Natural killer cell (primary cell): Measurements from ENCODE around the gene ZNF341. TPM values are rescaled to one million over a fixed set of nuclear protein-coding genes. Genes with fewer than 3 reads are reported as not detected.

Experiments used
- ATAC-seq, 3 donors: fragments of 150-1000 bp in 2 of 3; fragments of 200-7000 bp in 1 of 3; cut with Tn5 transposase; 1 replicate in 1 of 3; 2 replicates in 2 of 3; pipeline ENCODE4 v1.10.0; 2021; ENCODE audit warnings: mild to moderate bottlenecking in 2 of 3, moderate library complexity in 2 of 3
- DNase-seq, 2 donors: peaks; one replicate each; pipeline versions ENCODE4 v3.0.0 to v3.0.0-alpha.2; 2013 to 2021; ENCODE audit warnings: mixed read lengths in 1 of 2
- H3K27ac ChIP-seq: one replicate; pipeline ENCODE4 v1.5.1; 2013; ENCODE audit warnings: mild to moderate bottlenecking, low read length
- H3K27me3 ChIP-seq: one replicate; pipeline ENCODE4 v1.6.1; 2013; ENCODE audit warnings: low read length; ENCODE audit not compliant: control insufficient read depth, insufficient read depth
- H3K36me3 ChIP-seq: one replicate; pipeline ENCODE4 v1.6.1; 2013; ENCODE audit warnings: low read length; ENCODE audit not compliant: control insufficient read depth, insufficient read depth
- H3K4me1 ChIP-seq: one replicate; pipeline ENCODE4 v1.6.1; 2013; ENCODE audit warnings: low read length; ENCODE audit not compliant: control insufficient read depth, insufficient read depth
- H3K4me3 ChIP-seq: one replicate; pipeline ENCODE4 v1.5.1; 2013; ENCODE audit warnings: low read length
- H3K9me3 ChIP-seq: one replicate; pipeline ENCODE4 v1.6.1; 2013; ENCODE audit warnings: low read length; ENCODE audit not compliant: control insufficient read depth, insufficient read depth
- H3K27ac Mint-ChIP-seq, 2 donors: one replicate each; pipeline ENCODE4 v1.8.0; 2022; ENCODE audit warnings: mild to moderate bottlenecking in 2 of 2, mixed read lengths in 2 of 2, moderate library complexity in 1 of 2
- H3K27me3 Mint-ChIP-seq, 2 donors: one replicate each; pipeline ENCODE4 v1.8.0; 2022; ENCODE audit warnings: low read depth in 2 of 2, mixed read lengths in 2 of 2
- H3K36me3 Mint-ChIP-seq: one replicate; pipeline ENCODE4 v1.8.0; 2022; ENCODE audit warnings: mixed read lengths
- H3K4me1 Mint-ChIP-seq, 2 donors: one replicate each; pipeline ENCODE4 v1.8.0; 2022; ENCODE audit warnings: mixed read lengths in 2 of 2
- H3K4me3 Mint-ChIP-seq: one replicate; pipeline ENCODE4 v1.8.0; 2022; ENCODE audit warnings: mild to moderate bottlenecking, moderate library complexity, mixed read lengths
- H3K9me3 Mint-ChIP-seq, 2 donors: one replicate each; pipeline ENCODE4 v1.8.0; 2022; ENCODE audit warnings: mixed read lengths in 2 of 2
- WGBS: methylation state at CpG from one replicate; pipeline ENCODE4 v1.1.7; 2013; ENCODE audit warnings: missing lambda C conversion rate; ENCODE audit not compliant: insufficient coverage; 5-methylcytosine and 5-hydroxymethylcytosine counted together
- intact Hi-C: fragments of 100-400 bp; cut with micrococcal nuclease; formaldehyde crosslinking; loops from one replicate; pipeline ENCODE4 v1.14.2; 2022
- total RNA-seq, 4 donors: library from RNA; stranded (reverse); fragments of 120-200 nt in 1 of 4; gene quantifications; one replicate each; pipeline versions ENCODE4 v1.2.3 to v1.2.4, GENCODE V29; 2013 to 2022
- TF ChIP-seq, protein P1 (sequence below): fragments of 200-600 bp; IDR thresholded peaks from one replicate; pipeline ENCODE4 v1.8.0; 2022; ENCODE audit warnings: antibody characterized with exemption

Gene ZNF341
- total RNA-seq, 3 donors from 2014 or later (not counting 1 experiment from before 2014, with no cell fraction given), result 3.6 to 5.1 (median 4.3) TPM

DNA sequence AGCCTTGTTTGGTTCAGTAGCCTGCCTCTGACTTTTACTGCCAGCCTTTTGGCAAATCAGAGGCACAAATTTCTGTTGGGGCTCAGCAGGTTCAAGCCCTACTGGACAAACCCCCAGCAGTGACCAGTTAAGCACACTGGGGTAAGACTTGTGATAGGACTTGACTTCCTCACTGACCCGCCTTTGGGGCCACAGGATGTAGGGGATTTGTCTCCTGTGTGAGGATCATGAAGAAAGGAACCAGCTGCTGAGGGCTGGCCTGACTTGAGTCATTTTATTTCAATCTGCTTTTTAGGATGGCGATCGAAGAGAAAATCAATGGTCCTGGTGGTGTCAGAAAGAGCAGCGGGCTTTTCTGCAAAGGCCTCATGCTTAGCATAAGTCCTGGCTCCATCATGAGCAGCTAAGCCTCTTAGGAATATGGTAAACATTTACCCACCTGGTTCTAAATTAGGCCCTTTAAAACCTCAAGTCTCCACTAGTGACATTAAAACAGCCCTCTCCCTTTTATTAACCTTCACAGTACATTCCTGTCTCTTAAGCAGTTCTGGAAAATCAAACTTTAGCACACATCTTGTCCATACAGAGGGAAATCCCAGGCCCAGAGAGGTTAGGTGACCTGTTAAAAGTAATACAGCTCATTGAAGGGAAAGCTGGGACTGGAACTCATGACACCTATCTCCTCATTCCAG is 96.0 kb downstream of the ZNF341 start:
- Histone ChIP-seq H3K36me3 (no peaks in the 10 kb centered on the region), H3K4me1 (peaks cover 10% of the 10 kb centered on the region), H3K27ac (no peak overlapping the region), H3K9me3 (no peaks in the 10 kb centered on the region), H3K27me3 (no peaks in the 10 kb centered on the region), H3K4me3 (no peak overlapping the region)
- Mint-ChIP-seq H3K4me3 (no peak overlapping the region), H3K27ac (peak overlapping the region; percentile 12 to 71), H3K36me3 (no peaks in the 10 kb centered on the region), H3K27me3 (no peaks in the 10 kb centered on the region), H3K4me1 (peaks cover 74 to 79% of the 10 kb centered on the region in 2 donors), H3K9me3 (no peaks in the 10 kb centered on the region)
- ATAC-seq (no peak), DNase-seq (no peak)
- TF ChIP-seq, protein P1, sequence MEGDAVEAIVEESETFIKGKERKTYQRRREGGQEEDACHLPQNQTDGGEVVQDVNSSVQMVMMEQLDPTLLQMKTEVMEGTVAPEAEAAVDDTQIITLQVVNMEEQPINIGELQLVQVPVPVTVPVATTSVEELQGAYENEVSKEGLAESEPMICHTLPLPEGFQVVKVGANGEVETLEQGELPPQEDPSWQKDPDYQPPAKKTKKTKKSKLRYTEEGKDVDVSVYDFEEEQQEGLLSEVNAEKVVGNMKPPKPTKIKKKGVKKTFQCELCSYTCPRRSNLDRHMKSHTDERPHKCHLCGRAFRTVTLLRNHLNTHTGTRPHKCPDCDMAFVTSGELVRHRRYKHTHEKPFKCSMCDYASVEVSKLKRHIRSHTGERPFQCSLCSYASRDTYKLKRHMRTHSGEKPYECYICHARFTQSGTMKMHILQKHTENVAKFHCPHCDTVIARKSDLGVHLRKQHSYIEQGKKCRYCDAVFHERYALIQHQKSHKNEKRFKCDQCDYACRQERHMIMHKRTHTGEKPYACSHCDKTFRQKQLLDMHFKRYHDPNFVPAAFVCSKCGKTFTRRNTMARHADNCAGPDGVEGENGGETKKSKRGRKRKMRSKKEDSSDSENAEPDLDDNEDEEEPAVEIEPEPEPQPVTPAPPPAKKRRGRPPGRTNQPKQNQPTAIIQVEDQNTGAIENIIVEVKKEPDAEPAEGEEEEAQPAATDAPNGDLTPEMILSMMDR, result no peak
- intact Hi-C loops, result no loop called here
- WGBS, result 84% methylated on average over 4 of the region's 4 CpGs

DNA sequence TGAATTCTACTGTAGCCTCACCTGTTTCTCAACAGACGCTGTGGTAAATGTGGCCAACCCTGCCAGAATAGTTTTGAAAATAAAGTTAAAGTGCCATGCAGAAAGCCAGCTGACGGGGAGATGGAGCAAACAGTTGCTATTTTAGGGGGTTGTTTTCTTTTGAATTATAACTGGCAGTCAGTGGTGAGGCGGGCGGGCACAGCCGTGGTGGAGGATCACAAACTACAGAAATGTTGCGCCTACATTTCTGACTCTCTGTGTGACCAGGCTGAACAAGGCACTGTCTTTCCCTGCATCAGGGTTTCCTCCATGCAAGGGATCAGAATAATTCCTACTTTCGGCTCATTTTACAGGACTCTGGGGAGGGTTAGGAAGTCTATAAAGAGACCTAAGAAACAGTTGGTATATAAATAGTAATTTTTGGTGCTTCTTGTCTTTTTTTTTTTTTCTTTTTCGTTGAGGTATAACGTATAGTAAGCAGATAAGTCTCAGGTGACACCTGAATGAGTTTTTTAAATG is 96.6 kb downstream of the ZNF341 start:
- Histone ChIP-seq H3K27me3 (no peaks in the 10 kb centered on the region), H3K36me3 (no peaks in the 10 kb centered on the region), H3K4me3 (no peak overlapping the region), H3K9me3 (no peaks in the 10 kb centered on the region), H3K27ac (no peak overlapping the region), H3K4me1 (peaks cover 10% of the 10 kb centered on the region)
- Mint-ChIP-seq H3K4me3 (no peak overlapping the region), H3K9me3 (no peaks in the 10 kb centered on the region), H3K27me3 (no peaks in the 10 kb centered on the region), H3K4me1 (peaks cover 79 to 85% of the 10 kb centered on the region in 2 donors), H3K27ac (peak overlapping the region; percentile 12 to 71), H3K36me3 (no peaks in the 10 kb centered on the region)
- DNase-seq, result no peak
- TF ChIP-seq, protein P1, result no peak
- 46% methylated on average over 7 of the region's 9 CpGs for WGBS
- intact Hi-C loops, result no loop called here
- no peak for ATAC-seq

DNA sequence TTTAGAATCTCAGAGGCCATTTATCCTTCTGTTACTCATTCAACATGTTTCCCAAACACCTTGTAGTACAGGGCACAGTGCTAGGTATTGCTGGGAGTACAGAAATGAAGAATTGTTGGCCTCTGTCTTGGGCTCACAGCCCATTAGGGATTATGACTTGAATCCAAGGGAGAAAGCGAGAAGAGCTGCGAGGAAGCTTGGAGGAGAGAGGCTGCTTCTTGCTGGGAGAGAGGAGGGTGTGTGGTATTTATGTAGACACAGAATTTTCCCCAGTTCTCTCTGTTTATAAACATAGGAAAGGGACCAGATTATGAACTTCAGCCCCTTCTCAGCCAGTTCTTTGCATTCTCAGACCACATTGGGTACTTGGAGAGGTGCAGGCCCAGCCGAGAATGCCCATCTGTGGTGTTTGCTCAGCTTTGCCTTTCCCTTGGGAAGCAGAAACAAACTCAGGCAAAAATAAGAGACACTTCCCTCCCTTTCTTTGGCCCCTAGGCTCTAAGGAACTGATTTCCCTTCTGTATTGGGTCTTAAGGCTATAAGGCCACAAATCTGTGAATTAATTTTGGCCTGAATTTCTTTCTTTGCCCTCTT is 97.3 kb downstream of the ZNF341 start:
- H3K27me3 Mint-ChIP-seq, result no peaks in the 10 kb centered on the region
- peaks cover 83 to 90% of the 10 kb centered on the region in 2 donors for H3K4me1 Mint-ChIP-seq
- H3K27ac Mint-ChIP-seq, result peak overlapping the region; percentile 12 to 71
- intact Hi-C loops, result no loop called here
- Histone ChIP-seq H3K36me3 (no peaks in the 10 kb centered on the region), H3K4me1 (peaks cover 10% of the 10 kb centered on the region), H3K4me3 (no peak overlapping the region), H3K27me3 (no peaks in the 10 kb centered on the region), H3K9me3 (no peaks in the 10 kb centered on the region), H3K27ac (no peak overlapping the region)
- 90% methylated on average over 3 of the region's 3 CpGs for WGBS
- H3K36me3 Mint-ChIP-seq, result no peaks in the 10 kb centered on the region
- ATAC-seq (no peak), DNase-seq (no peak)
- H3K4me3 Mint-ChIP-seq, result no peak overlapping the region
- TF ChIP-seq, protein P1, result no peak
- H3K9me3 Mint-ChIP-seq, result no peaks in the 10 kb centered on the region
